COLO829 (cell line): ENCODE results near the gene NGRN.

Experiments used
- DNase-seq: peaks from one replicate; pipeline ENCODE4 v3.0.0; 2012; ENCODE audit warnings: low spot score

Gene NGRN

GRCh38 chr15:90265271-90266060 lies at the start of gene NGRN:
NGRN (plus strand) TSS chr15:90265672; CDS start chr15:90265713, 41 bp downstream.
- DNase-seq, result peak; percentile 86

GRCh38 chr15:90217671-90218394 lies 47.6 kb upstream of the NGRN start:
- DNase-seq, result no peak

- peak; percentile 67 for DNase-seq
Observed at GRCh38 chr15:90219421-90220141, 45.9 kb upstream of the NGRN start.

GRCh38 chr15:90221246-90221900 lies 44.1 kb upstream of the NGRN start:
- DNase-seq, result peak; percentile 97

- no peak for DNase-seq
Observed at GRCh38 chr15:90222547-90222946, 42.9 kb upstream of the NGRN start.

GRCh38 chr15:90223441-90224165 lies 41.9 kb upstream of the NGRN start:
- no peak for DNase-seq

GRCh38 chr15:90225047-90225446 lies 40.4 kb upstream of the NGRN start:
- no peak for DNase-seq

GRCh38 chr15:90225504-90226234 lies 39.8 kb upstream of the NGRN start:
- DNase-seq, result no peak

GRCh38 chr15:90227336-90227735 lies 38.1 kb upstream of the NGRN start:
- no peak for DNase-seq

GRCh38 chr15:90227816-90228772 lies 37.4 kb upstream of the NGRN start:
- no peak for DNase-seq

GRCh38 chr15:90228960-90229359 lies 36.5 kb upstream of the NGRN start:
- DNase-seq, result no peak

- DNase-seq, result no peak
Observed at GRCh38 chr15:90230071-90230494, 35.4 kb upstream of the NGRN start.

GRCh38 chr15:90230610-90231009 lies 34.9 kb upstream of the NGRN start:
- no peak for DNase-seq

- no peak for DNase-seq
Observed at GRCh38 chr15:90231028-90232017, 34.1 kb upstream of the NGRN start.

- no peak for DNase-seq
Observed at GRCh38 chr15:90232196-90232595, 33.3 kb upstream of the NGRN start.

- no peak for DNase-seq
Observed at GRCh38 chr15:90232941-90233386, 32.5 kb upstream of the NGRN start.

GRCh38 chr15:90233387-90234095 lies 31.9 kb upstream of the NGRN start, which contains the start of gene CIB1:
CIB1 (minus strand) TSS chr15:90233941; CDS start chr15:90233885, 56 bp downstream.
- DNase-seq, result peak; percentile 45
